Cardiac muscle cell (in vitro differentiated cells and primary cell): ENCODE measurements around the gene PLCH2. TPM values are rescaled to one million over a fixed set of nuclear protein-coding genes. Genes with fewer than 3 reads are reported as not detected.
A peak's percentile ranks its signal among the peaks of the same experiment; 100 is the strongest.

ENCODE experiments used
- DNase-seq, 2 donors: peaks; one replicate each; pipeline versions ENCODE4 v3.0.0 to v3.0.0-alpha.2; 2010 to 2017; ENCODE audit warnings: low read depth in 1 of 2, low spot score in 1 of 2
- H3K27ac ChIP-seq: fragments of 200-600 bp; sonication (generic); 2 replicates; pipeline ENCODE4 v1.5.1; 2016
- H3K27me3 ChIP-seq: fragments of 200-600 bp; sonication (generic); 2 replicates; pipeline ENCODE4 v1.6.0; 2016; ENCODE audit warnings: control low read depth
- H3K36me3 ChIP-seq: fragments of 200-600 bp; sonication (generic); 2 replicates; pipeline ENCODE4 v1.5.1; 2016; ENCODE audit warnings: control low read depth
- H3K4me1 ChIP-seq: fragments of 200-600 bp; sonication (generic); 2 replicates; pipeline ENCODE4 v1.8.1; 2017; ENCODE audit warnings: low read depth, mild to moderate bottlenecking, mixed run types
- H3K4me3 ChIP-seq: fragments of 200-600 bp; sonication (generic); 2 replicates; pipeline ENCODE4 v1.5.1; 2016; ENCODE audit warnings: mild to moderate bottlenecking
- H3K9me3 ChIP-seq: fragments of 200-600 bp; sonication (generic); 2 replicates; pipeline ENCODE4 v1.5.1; 2017; ENCODE audit warnings: low read depth, mild to moderate bottlenecking, control low read depth
- polyA plus RNA-seq: library from polyadenylated mRNA; unstranded; fragments of >200 nt; fragmentation: Nextera tagmentation; extraction: Ambion mirVana; gene quantifications from 2 replicates; pipeline ENCODE4 v1.2.1, GENCODE V29; 2016
- total RNA-seq: library from RNA; depleted of rRNA; stranded (reverse); fragments of >200 nt; gene quantifications from 2 replicates; pipeline ENCODE4 v1.2.3, GENCODE V29; 2016
- TF ChIP-seq, protein P1 (sequence below): IDR thresholded peaks from 2 replicates; pipeline ENCODE4 v1.5.1; 2012; ENCODE audit warnings: low read depth, mild to moderate bottlenecking, low read length

PLCH2 gene
- total and polyA plus RNA-seq, 2 experiments from 2014 or later = 0.33 to 0.44 TPM

DNA sequence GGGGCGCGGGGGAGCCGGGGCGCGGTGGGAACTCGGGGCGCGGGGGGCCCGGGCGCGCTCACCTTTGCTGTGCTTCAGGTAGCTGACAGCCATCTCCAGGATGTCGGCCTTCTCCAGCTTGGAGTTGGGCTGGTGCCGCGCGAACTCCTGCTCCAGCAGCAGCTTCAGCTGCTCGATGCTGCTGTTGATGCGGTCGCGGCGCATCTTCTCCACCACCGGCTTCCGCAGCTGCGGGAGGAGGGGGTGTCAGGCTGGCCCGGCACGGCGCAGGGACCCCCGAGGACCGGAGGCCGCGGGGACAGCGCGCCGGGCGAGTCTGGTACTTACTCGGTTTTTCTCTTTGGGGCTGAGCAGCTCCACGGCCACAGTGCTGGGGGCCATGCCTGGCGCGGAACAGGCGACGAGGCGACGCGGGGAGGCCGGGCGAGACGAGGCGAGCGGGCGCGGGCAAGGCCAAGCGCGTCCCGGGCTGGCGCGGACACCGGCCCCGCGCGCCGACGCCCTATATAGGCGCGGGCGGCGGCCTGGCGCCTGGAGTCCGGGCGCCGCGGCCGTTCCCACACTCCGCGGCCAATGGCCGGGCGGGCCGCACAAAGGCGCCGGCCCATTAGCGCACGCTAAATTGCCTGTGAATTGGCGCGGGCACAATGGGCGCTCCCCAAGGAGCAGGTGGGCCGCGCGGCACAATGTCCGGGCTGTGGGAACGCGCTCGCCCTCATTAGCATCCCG lies 53.9 kb downstream of the PLCH2 start, which contains the start of gene HES5:
Gene HES5, minus strand, starts transcription at position 480 of the 729 bp plus-strand sequence. Its CDS starts 99 bp downstream, at position 381.
- Histone ChIP-seq H3K27me3 (peaks cover 80% of the 10 kb centered on the region), H3K27ac (no peak within 1 kb of the TSS), H3K36me3 (no peaks in the 10 kb centered on the region), H3K4me3 (peak within 1 kb of the TSS; percentile 20), H3K4me1 (peaks cover 7% of the 10 kb centered on the region), H3K9me3 (no peaks in the 10 kb centered on the region)
- TF ChIP-seq, protein P1, sequence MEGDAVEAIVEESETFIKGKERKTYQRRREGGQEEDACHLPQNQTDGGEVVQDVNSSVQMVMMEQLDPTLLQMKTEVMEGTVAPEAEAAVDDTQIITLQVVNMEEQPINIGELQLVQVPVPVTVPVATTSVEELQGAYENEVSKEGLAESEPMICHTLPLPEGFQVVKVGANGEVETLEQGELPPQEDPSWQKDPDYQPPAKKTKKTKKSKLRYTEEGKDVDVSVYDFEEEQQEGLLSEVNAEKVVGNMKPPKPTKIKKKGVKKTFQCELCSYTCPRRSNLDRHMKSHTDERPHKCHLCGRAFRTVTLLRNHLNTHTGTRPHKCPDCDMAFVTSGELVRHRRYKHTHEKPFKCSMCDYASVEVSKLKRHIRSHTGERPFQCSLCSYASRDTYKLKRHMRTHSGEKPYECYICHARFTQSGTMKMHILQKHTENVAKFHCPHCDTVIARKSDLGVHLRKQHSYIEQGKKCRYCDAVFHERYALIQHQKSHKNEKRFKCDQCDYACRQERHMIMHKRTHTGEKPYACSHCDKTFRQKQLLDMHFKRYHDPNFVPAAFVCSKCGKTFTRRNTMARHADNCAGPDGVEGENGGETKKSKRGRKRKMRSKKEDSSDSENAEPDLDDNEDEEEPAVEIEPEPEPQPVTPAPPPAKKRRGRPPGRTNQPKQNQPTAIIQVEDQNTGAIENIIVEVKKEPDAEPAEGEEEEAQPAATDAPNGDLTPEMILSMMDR = no peak
- peak in 1 of 2 donors; percentile 70 for DNase-seq

GRCh38 chr1:2530513-2531361 lies 54.6 kb downstream of the PLCH2 start:
- Histone ChIP-seq H3K4me1 (peaks cover 2% of the 10 kb centered on the region), H3K27ac (no peak overlapping the region), H3K27me3 (peaks cover 88% of the 10 kb centered on the region), H3K9me3 (no peaks in the 10 kb centered on the region), H3K4me3 (peak overlapping the region; percentile 20), H3K36me3 (no peaks in the 10 kb centered on the region)
- DNase-seq = no peak
- TF ChIP-seq, protein P1 = no peak

- H3K4me3 ChIP-seq = no peak overlapping the region
- TF ChIP-seq, protein P1 = no peak
- no peak overlapping the region for H3K27ac ChIP-seq
- no peaks in the 10 kb centered on the region for H3K36me3 ChIP-seq
- peaks cover 99% of the 10 kb centered on the region for H3K27me3 ChIP-seq
- H3K4me1 ChIP-seq = no peaks in the 10 kb centered on the region
- no peak for DNase-seq
- H3K9me3 ChIP-seq = no peaks in the 10 kb centered on the region
Measured at GRCh38 chr1:2532485-2533160, 56.5 kb downstream of the PLCH2 start.

DNA sequence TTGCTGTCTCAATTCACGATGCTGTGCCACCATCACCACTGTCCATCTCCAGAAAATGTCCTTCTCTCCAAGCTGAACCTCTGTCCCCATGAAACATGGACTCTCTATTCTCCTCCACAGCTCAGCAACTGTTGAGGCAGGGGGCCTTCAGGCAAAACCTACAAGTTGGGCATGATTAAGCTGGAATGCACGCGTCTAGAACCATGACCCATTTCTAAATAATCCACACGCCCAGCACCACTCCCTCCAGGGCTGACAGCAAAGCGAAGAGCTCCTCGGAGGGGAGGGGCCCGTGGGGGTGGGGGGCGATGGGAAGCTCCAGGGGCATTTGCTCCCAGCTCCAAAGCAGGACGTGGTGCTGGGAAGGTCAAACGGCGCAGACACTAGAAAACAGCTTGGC lies 57.3 kb downstream of the PLCH2 start:
- Histone ChIP-seq H3K36me3 (no peaks in the 10 kb centered on the region), H3K4me1 (no peaks in the 10 kb centered on the region), H3K27ac (no peak overlapping the region), H3K9me3 (no peaks in the 10 kb centered on the region), H3K27me3 (peaks cover 96% of the 10 kb centered on the region), H3K4me3 (no peak overlapping the region)
- DNase-seq = no peak
- TF ChIP-seq, protein P1 = no peak

- H3K36me3 ChIP-seq = no peaks in the 10 kb centered on the region
- H3K27ac ChIP-seq = no peak overlapping the region
- no peaks in the 10 kb centered on the region for H3K4me1 ChIP-seq
- no peaks in the 10 kb centered on the region for H3K9me3 ChIP-seq
- no peak overlapping the region for H3K4me3 ChIP-seq
- TF ChIP-seq, protein P1 = no peak
- peaks cover 93% of the 10 kb centered on the region for H3K27me3 ChIP-seq
- no peak for DNase-seq
Measured at GRCh38 chr1:2534315-2534686, 58.2 kb downstream of the PLCH2 start.
